ENCODE data around the gene ITPKB.
"Not testable (repeated sequence)": the region's sequence is repeated elsewhere in the genome, so short reads cannot be mapped to it uniquely, and the experiment has no call there.

The ITPKB gene

DNA sequence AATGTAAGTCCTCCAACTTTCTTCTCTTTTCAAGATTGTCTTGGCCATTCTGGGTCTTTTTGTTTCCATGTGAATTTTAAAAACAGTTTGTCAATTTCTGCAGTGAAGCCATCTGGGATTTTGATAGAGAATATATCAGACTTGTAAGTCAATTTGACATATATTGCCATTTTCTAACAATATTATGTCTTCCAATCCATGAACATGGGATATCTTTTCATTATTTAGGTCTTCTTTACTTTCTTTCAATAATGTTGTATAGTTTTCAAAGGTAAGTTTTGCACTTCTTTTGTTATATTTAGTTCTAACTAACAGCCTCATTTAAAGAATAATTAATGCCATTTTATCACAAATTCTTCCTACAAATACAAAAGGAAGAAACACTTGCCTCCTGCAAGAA, 117.1 kb downstream of the ITPKB start:
- DNase-seq (ENCODE audit: low read depth), result no peak

DNA sequence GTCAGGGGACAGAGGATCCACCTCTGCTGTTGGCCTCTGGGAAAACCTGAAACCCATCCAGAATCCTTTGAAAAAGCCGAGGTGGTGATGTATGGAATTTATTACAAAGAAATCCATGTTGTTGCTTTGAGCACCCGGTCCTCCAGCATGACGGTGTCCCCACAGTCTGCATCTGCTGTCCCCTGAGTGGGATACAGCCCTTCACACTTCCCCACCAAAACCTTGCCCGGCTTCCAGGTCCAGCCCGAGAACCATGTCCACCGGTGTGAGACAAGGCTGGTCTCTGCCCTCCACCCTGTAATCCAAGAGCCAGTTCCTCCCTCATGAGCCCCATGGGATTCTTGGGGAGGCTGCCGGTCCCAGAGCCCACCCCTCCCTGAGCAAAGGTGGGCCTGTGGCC, 120.1 kb downstream of the ITPKB start:
- no peak for DNase-seq (ENCODE audit: low read depth)

DNA sequence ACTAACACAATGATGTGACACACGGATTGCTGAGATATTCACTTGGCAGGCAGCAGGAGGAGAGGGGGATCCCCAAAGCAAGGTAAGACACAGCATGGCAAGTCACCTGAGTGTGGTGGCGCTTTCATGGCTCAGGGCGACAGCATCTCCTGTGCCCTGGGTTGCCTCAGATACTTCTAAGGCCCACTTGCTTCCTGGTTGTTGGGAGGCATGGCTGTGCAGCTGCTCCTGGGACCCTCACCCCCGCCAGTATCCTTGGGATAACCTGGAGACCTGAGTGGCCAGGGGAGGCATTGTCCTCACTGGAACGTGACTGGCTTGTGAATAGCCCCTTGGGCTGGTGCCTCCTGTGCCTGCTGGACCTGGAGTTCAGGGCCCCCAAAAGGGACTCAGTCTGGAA, 120.7 kb downstream of the ITPKB start:
- no peak for DNase-seq (ENCODE audit: low read depth)

- DNase-seq (ENCODE audit: low read depth), result not testable (repeated sequence)
Observed at GRCh38 chr1:226617719-226618118, 121.4 kb downstream of the ITPKB start.

GRCh38 chr1:226617109-226617508, 122.0 kb downstream of the ITPKB start:
- no peak for DNase-seq (ENCODE audit: low read depth)

DNA sequence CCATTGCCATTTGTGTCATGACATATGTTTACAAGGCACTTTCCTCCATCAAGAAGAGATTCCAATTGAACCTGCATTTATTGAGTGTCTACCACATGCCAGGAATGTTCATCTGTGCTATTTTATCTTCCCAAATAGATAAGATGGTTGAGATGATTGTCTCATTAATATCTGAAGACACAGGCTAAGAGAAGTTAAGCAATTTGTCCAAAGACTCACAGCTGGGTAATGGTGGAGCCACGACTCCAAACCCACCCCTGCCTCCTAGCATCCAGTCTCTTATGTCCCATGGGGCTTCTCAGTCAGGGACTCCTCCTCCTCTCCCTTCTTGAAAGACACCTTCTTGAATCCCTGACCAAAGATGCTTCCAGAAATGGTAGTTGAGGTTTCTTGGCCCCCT, 122.4 kb downstream of the ITPKB start:
- no peak for DNase-seq (ENCODE audit: low read depth)

DNA sequence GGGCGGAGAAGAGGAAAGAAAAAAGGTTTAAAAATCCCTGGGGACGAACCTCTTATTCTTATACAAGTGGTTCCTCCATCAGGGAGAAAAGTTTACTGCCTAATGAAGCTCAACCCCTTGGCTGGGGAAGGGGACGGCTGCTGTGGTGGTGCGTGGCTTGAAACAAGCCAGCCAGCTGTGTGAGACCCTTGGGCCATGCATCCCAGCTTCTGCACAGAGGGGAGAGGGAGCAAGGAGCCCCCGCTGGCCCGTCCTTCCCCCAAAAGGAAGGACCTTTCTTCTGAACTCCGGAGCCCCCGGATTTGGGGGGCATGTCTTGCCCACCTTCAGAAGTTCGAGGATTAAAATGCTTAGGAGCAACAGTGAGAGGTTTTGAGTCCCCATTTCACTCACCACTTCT, 123.2 kb downstream of the ITPKB start:
- DNase-seq (ENCODE audit: low read depth), result no peak

DNA sequence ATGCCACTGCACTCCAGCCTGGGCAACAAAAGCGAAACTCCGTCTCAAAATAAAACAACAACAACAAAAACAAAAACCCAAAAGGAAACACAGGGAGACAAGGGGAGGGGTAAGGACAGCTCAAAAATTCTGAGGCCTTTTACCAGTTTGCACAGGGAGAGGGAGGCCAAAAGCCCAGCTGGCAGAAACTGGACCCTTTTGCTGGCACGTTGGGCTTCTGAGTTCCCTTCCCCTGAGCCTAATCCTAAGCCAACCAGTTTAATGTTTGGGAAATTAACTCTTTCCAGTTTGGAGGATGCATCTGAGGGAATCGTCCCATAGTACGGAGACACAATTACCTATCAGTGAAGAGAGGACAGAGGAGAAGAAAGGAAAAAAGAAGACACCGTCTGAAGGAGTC, 127.1 kb downstream of the ITPKB start:
- not testable (repeated sequence) for DNase-seq (ENCODE audit: low read depth)

GRCh38 chr1:226611301-226611700, 127.8 kb downstream of the ITPKB start:
- DNase-seq (ENCODE audit: low read depth), result no peak

DNA sequence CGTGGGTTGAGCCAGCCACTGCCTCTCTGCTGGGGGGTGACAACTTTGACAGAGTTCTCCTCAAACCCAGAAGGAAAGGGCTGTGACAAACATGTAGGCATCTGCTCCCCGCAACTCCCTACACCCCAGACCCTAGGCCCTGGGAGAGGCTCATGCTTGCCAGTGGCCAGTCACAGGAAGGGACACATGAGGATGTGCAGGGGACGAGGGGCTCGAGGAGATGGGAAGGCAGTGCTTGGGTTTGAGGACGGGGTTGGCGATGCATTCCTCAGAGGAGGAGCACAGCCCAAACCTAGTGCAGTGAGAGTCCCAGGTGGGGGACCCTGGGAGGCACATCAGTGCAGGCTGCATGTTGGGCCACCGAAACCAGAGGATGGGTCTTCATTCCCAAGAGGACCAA, 128.4 kb downstream of the ITPKB start:
- DNase-seq (ENCODE audit: low read depth), result no peak

DNA sequence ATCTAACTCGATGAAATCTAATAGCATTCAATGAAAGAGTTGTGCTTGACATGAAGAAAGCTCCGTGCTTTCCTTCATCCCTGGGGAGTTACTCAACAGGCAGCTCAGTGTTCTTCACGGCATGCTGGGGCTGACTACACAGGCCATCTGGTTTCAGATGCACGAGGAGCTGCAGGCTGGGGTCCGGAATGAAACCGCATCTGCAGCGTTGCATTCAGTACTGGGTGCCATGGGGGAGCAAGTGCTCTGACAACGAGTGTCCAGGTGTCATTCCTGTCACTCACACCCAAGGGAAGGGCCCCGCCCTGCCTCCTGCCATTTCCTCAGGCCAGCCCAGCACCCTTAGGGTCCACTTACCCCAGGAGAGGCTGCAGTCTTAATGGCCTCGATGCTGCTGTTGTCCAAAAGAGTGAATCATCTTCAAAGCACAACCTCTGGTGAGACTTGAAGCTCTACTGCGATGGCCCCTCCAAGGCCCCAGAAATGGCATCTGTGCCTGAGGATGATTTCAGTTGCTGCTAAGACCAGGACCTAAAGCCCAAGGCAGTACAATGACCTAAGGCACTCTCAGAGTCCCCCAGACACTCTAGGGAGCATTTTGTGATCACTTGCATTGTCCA, 129.1 kb downstream of the ITPKB start:
- no peak for DNase-seq (ENCODE audit: low read depth)

- DNase-seq (ENCODE audit: low read depth), result peak; percentile 42
Observed at GRCh38 chr1:226608699-226609505, 130.2 kb downstream of the ITPKB start.

GRCh38 chr1:226607821-226608220, 131.3 kb downstream of the ITPKB start:
- no peak for DNase-seq (ENCODE audit: low read depth)

GRCh38 chr1:226607268-226607660, 131.8 kb downstream of the ITPKB start:
- DNase-seq (ENCODE audit: low read depth), result no peak

- DNase-seq (ENCODE audit: low read depth), result no peak
Observed at GRCh38 chr1:226606311-226607267, 132.5 kb downstream of the ITPKB start.

- DNase-seq (ENCODE audit: low read depth), result no peak
Observed at GRCh38 chr1:226605318-226605950, 133.6 kb downstream of the ITPKB start.

- DNase-seq (ENCODE audit: low read depth), result no peak
Observed at GRCh38 chr1:226604560-226605317, 134.3 kb downstream of the ITPKB start.

GRCh38 chr1:226603858-226604559, 135.1 kb downstream of the ITPKB start:
- DNase-seq (ENCODE audit: low read depth), result no peak

- no peak for DNase-seq (ENCODE audit: low read depth)
Observed at GRCh38 chr1:226603022-226603857, 135.8 kb downstream of the ITPKB start.
